HG02852 (cell line): ENCODE measurements around the gene DOCK1.

Experiments used
- ATAC-seq: cut with Tn5 transposase; IDR thresholded peaks from one replicate; pipeline ENCODE4 v1.9.1; 2021; ENCODE audit warnings: mild to moderate bottlenecking, moderate library complexity; ENCODE audit not compliant: unreplicated experiment

Gene DOCK1

GRCh38 chr10:127326883-127327282 lies 421.7 kb downstream of the DOCK1 start:
- no peak for ATAC-seq

GRCh38 chr10:127331696-127332095 lies 426.5 kb downstream of the DOCK1 start:
- ATAC-seq, result no peak

- ATAC-seq, result no peak
Measured at GRCh38 chr10:127332631-127333030, 427.4 kb downstream of the DOCK1 start.

GRCh38 chr10:127337801-127338200 lies 432.6 kb downstream of the DOCK1 start:
- ATAC-seq, result no peak

- ATAC-seq, result no peak
Measured at GRCh38 chr10:127338399-127339110, 433.3 kb downstream of the DOCK1 start.

- no peak for ATAC-seq
Measured at GRCh38 chr10:127343821-127344220, 438.6 kb downstream of the DOCK1 start.

- ATAC-seq, result no peak
Measured at GRCh38 chr10:127344346-127344745, 439.1 kb downstream of the DOCK1 start.

GRCh38 chr10:127345231-127345965 lies 440.2 kb downstream of the DOCK1 start:
- no peak for ATAC-seq

GRCh38 chr10:127346604-127347003 lies 441.4 kb downstream of the DOCK1 start:
- ATAC-seq, result no peak

- no peak for ATAC-seq
Measured at GRCh38 chr10:127347202-127347959, 442.2 kb downstream of the DOCK1 start.

- no peak for ATAC-seq
Measured at GRCh38 chr10:127349737-127350136, 444.5 kb downstream of the DOCK1 start.

GRCh38 chr10:127351542-127351941 lies 446.3 kb downstream of the DOCK1 start:
- ATAC-seq, result no peak

- ATAC-seq, result no peak
Measured at GRCh38 chr10:127353544-127353943, 448.3 kb downstream of the DOCK1 start.

GRCh38 chr10:127354255-127354654 lies 449.0 kb downstream of the DOCK1 start:
- no peak for ATAC-seq

GRCh38 chr10:127354992-127355391 lies 449.8 kb downstream of the DOCK1 start:
- no peak for ATAC-seq

GRCh38 chr10:127356360-127356759 lies 451.1 kb downstream of the DOCK1 start:
- no peak for ATAC-seq

- no peak for ATAC-seq
Measured at GRCh38 chr10:127357265-127357664, 452.0 kb downstream of the DOCK1 start.

GRCh38 chr10:127358337-127358736 lies 453.1 kb downstream of the DOCK1 start:
- no peak for ATAC-seq

GRCh38 chr10:127364034-127364433 lies 458.8 kb downstream of the DOCK1 start:
- no peak for ATAC-seq

GRCh38 chr10:127368101-127368500 lies 462.9 kb downstream of the DOCK1 start:
- no peak for ATAC-seq

- no peak for ATAC-seq
Measured at GRCh38 chr10:127368929-127369328, 463.7 kb downstream of the DOCK1 start.

GRCh38 chr10:127370601-127371000 lies 465.4 kb downstream of the DOCK1 start:
- no peak for ATAC-seq
